Measurements from ENCODE around the gene RAB12.
"Not testable (repeated sequence)": the region's sequence is repeated elsewhere in the genome, so short reads cannot be mapped to it uniquely, and the experiment has no call there.

Gene RAB12

DNA sequence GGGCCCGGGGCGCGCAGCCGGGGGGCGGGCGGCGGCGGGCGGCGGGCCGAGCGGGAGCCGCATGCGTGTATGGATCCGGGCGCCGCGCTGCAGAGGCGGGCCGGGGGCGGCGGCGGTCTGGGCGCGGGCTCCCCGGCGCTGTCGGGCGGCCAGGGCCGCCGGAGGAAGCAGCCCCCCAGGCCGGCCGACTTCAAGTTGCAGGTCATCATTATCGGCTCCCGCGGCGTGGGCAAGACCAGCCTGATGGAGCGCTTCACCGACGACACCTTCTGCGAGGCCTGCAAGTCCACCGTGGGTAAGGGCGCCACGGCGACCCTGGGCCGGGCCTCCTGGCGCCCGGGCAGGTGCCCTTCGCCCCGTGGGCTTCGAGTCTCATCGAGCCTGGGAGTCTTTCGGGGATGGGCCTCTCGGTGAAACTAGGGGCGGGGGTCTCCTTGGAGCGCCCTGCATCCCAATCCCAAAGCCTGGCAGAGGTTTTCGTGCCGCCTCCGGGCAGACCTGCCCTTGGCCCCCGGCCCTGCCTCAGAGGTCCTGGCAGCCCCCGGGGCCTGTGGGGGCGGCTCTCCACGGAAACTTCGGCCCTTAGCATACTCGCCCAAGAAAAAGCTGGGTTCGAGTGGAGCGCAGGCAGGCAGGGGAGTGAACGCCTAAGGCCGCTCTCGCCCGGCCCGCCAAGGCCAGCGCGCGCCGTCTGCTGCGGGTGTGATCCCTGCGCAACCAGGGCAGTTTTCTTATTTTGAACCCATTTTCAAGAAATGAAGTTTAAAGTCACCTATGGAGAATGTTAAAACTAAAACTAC lies 622 bp downstream of the RAB12 start:
- H3K4me3 ChIP-seq (ENCODE audit: low read depth, low read length), result peak overlapping the region; percentile 95
- DNase-seq (ENCODE audit: low read depth), result no peak

DNA sequence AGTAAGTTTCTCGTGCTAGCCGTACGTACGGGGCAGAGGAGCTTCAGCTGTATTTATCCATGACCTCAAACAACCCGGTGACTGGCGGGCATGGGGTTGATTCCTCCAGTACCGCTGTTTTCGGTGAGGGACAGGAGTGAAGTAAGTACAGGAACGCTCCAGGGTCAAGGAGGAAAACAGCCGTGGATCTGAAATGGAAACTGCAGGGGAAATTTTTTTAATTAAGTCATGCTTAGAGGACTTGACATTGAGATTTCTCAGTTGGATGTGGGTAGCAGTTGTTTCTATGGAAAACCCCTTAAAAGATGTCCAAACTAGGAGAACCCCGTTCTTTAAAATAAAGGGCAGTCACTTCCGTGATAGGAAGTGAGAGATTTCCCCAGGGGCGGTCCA lies 1.2 kb downstream of the RAB12 start:
- H3K4me3 ChIP-seq (ENCODE audit: low read depth, low read length), result peak overlapping the region; percentile 95
- DNase-seq (ENCODE audit: low read depth), result no peak

DNA sequence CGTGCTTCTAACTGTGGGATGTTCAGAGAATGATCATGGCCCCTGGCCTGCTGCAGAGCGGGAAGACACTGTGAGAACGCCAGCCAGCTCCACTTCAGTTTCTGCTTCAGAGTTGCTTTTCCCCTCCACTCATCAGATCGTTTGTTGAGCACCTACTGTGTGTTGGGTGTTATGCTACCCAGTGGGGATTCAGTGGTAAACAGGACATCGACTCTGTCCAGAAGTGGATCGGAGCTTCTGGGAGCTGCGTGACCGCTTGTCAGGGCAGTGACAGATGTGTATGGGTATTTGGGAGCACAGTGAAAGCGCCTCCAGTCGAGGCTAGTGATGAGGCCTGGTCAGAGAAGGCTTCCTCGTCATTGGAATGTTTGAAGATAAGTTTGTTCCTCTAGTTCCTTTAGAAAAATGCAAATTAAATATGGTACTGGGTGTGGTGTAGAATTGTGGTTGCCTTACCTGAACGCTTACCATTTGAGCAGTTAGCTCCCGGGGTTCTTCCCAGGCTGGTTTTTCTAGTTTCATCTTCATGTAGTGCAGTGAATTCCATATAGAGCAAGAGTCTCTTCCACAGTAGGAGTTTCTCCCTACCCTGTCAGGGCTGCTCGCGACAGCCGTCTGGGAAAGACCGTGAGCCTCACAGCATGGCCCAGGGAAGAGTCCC lies 2.8 kb downstream of the RAB12 start:
- no peak overlapping the region for H3K4me3 ChIP-seq (ENCODE audit: low read depth, low read length)
- DNase-seq (ENCODE audit: low read depth), result no peak

DNA sequence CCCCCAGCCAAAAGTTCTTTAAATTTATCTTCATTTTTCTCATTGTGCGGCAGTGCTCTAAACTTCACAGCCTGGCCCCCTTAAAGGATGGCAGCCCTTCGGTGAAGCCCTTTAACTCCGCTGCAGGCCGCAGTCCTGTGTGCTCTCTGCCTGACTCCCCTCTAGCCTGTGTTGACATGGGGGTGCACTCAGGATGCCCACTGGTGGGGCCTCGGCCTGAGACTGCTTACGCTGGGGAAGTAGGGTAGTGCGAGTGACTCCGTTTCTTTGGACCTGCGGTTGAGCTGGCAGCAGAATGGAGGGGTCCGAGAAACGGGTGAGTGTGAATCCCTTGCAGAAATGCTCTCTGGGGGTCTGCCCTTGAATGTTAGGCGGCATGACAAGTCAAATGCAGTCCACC lies 5.6 kb downstream of the RAB12 start:
- DNase-seq (ENCODE audit: low read depth), result no peak
- H3K4me3 ChIP-seq (ENCODE audit: low read depth, low read length), result no peak overlapping the region

DNA sequence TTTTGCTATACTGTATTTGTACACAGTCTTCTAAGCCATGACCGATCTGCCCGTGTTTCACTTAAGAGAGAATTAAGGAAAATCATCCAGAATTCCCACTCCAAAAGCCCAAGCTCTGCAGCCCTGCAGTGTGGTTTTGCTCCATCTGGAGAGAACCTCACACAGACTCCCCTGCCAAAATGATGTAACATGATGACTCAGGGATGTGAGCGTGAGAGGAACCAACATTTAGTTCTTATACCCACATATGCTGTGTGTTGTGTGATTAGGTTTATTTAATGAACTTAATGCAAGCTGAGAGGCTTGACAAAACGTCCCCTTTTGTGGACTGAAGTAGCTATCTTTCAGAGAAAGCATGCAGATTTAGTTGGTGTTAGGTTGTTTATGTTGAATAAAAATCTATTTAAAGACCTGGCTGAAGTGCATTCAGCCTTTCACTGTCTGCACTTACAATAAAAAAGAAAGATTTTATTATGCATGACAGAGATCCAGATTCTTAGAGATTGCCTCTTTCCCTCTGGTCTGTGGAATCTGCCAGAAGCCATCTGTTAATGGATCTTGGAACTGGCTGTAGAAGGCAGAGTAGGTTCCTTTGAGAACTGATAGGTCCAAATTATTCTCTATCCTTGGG lies 6.3 kb downstream of the RAB12 start:
- DNase-seq (ENCODE audit: low read depth), result peak; percentile 86
- no peak overlapping the region for H3K4me3 ChIP-seq (ENCODE audit: low read depth, low read length)

DNA sequence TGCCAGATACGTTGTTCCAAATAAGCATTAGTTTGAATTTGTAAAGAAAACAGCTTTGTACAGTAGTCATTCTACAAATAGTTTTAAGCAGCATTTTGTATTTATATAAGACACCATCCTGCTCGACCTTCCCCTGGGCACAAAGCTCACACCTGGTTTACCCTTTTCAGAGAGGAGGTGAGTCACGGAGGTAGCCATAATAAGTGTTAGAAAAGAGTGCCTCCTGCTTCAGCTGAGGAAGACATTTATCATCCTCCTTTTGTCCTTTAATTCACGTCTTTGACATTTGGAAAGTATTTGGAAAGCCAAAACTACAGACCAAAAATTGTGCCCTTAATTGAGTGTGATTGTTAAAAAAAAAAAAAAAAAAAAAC lies 6.8 kb downstream of the RAB12 start:
- no peak overlapping the region for H3K4me3 ChIP-seq (ENCODE audit: low read depth, low read length)
- no peak for DNase-seq (ENCODE audit: low read depth)

DNA sequence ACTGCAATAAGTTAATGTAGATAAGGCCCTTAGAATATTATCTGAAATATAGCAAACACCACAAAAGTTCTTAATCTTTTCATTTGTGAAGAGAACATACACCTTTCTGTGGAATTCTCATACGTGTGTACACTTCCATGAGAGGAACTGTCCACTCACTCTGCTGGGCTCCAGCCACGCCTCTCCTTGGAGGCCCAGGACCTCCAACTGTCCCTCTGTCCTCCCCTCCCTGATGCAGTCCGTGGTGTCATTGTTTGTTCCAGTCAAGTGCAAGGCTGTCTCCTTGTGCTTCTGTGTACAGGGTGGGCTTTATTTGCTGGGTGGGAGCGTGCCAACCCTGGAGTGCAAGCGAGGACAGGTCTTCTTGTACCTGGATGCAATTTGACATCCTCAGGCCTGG lies 8.7 kb downstream of the RAB12 start:
- DNase-seq (ENCODE audit: low read depth), result no peak
- no peak overlapping the region for H3K4me3 ChIP-seq (ENCODE audit: low read depth, low read length)

DNA sequence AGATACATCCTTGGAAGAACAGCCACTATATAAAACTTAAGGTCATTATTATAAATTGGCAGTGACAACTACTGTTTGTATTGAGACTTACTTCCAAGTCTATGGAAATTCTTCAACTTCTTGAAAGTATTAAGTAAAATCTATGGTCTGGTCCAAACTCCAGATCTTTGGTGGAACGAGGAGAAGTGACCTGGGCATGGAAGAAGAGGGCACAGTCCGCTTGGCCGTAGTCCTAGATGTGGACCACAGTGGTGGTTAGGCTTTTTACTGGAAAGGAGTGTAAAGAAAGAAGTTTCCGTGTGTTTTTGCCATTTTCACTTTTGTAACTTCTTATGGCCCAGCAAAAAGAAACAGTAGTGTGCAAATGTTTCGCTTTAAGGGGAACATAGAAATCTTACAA lies 9.8 kb downstream of the RAB12 start:
- no peak overlapping the region for H3K4me3 ChIP-seq (ENCODE audit: low read depth, low read length)
- no peak for DNase-seq (ENCODE audit: low read depth)

DNA sequence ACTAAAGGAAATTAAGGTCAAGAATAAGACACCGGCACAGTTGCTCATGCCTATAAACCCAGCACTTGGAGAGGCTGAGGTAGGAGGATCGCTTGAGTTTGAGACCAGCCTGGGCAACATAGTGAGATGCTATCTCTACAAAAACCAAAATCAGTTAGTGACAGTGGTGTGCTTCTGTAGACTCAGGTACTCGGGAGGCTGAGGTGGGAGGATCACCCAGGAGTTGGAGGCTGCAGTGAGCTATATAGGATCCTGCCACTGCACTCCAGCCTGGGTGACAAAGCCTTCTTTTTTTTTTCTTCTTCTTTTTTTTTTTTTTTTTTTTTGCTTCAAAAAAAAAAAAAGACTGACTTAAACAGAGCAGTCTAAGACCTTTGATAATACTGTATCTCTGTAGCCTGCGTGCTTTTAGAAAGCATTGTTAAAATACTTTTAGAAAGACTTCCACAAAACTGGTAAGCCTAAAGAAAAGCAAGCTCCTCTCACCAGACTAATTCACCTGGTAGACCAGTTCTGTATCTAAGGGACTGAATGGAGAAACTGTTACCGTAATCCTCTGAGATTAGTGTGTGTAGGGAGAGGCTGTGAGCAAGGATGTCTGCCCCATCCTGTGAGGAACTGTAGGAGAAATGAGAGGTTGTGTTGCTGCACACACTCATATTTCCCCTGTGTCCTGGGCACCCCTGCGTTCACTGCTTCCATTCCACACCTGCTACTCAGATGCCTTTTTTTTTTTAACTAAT lies 10.8 kb downstream of the RAB12 start:
- DNase-seq (ENCODE audit: low read depth), result no peak
- no peak overlapping the region for H3K4me3 ChIP-seq (ENCODE audit: low read depth, low read length)

DNA sequence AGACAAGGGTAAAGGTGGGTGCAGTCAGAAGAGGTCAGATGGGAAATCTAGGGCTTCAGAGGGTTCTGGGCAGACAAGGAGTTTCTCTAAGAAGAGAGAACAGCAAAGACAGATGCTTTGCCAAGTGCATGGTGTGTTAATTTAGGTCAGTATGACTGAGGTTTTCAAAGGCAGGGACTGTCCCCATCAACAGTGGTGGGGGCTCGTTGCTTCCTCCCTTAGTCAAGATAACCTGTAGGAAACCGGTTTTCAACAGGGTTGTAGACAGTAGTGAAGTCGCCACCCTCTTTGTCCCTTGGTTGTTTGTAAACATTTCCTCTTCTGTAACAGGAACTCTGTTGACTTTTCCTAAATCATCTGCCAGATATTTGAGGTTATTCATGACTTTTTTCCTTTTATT lies 11.6 kb downstream of the RAB12 start:
- no peak overlapping the region for H3K4me3 ChIP-seq (ENCODE audit: low read depth, low read length)
- DNase-seq (ENCODE audit: low read depth), result no peak

DNA sequence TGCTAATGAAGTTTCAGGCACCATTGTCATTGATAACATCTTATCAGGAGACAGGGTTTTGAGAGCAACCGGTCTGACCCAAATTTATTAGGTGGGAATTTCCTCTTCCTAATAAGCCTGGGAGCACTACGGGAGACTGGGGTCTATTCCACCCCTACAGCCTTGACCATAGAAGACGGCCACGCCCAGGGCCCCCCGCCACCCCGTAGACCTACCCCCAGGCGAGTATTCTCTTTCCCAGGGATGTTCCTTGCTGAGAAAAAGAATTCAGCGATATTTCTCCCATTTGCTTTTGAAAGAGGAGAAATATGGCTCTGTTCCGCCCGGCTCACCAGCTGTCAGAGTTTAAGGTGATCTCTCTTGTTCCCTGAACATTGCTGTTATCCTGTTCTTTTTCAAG lies 13.4 kb downstream of the RAB12 start:
- DNase-seq (ENCODE audit: low read depth); H3K4me3 ChIP-seq (ENCODE audit: low read depth, low read length): not testable (repeated sequence)

DNA sequence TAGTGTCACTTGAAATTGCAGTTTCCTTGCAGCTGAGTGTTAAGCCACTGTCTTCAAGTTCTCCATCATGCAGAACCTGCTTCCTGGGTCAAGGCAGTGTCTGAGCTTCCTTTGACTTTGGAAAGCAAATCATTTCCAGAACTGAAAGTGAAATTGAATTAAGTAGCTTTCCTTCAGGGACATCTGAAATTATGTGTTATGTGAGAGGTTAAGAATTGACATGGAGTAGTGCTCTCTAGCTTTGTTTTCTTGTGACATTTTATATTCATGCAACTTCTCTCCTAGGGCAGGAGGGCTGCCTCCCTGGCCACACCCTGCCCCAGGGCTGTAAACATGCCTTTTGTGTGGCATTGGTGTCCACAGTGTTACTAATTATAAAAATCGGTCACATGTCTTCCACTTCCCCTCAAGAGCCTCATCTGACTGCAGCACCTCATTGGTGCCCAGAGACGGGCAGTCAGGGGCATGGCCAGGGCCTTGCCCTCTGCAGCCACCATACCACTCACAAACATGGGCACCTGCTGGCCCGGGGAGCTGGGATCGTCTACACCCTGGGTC lies 14.4 kb downstream of the RAB12 start:
- DNase-seq (ENCODE audit: low read depth), result no peak
- H3K4me3 ChIP-seq (ENCODE audit: low read depth, low read length), result no peak overlapping the region

DNA sequence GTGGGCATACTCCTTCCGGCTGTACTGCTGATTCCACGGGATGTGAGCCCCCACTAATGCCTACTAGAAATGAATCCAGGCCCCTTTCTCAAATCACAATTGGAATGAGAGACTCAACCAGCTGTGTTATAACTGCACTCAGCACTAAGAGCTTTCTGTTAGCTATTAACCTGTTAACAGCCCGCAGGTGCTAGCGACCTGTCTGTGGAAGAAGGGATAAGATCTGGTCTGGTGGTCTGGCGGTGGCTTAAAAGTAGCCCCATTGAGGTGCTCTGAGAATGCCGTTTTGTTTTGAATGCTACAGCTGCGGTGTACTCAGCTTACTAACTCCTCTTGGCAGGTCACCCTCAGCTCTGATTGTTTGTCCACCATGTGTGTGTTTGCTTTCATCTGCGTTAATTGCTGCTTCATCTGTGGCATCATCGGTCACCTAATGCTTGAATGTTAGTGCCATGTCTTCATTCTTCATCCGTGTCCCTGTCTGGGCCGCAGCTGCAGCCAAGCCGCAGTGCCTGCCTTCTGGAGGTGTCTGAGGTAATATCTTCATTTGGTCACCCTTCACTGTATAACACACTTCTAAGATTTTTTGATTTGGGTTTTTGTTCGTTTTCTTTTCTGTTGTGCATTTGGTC lies 16.3 kb downstream of the RAB12 start:
- no peak for DNase-seq (ENCODE audit: low read depth)
- no peak overlapping the region for H3K4me3 ChIP-seq (ENCODE audit: low read depth, low read length)

DNA sequence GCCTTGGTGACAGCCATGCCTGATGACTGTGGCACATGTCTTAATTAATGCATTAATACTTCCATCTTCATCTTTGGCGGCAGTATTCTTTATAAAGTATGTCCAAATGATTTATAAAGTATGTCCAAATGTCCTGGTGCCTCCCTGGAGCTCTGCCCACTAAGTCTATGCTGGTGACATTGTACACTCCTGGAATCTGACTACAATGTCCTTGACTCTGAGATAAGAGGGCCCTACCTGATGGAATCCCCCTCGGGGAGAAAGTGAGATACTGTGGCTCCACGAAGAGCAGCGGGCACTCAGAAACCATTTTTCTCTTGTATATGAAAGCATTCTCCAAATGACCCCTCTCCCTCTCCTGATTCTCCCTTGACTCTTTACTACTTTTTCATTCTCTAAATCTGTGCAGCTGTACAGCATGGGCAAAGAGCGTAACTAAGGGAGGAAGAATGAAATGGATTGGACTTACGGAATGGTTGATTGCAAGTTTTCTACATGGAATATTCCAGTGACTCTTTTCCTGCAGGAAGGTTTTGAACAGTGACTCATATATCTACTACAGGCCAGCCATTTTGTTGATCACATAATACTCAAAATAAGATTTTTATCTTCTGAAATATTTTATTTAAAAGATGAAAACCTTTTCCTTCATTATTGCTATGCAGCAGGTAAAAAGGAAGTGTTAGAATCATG lies 17.3 kb downstream of the RAB12 start:
- DNase-seq (ENCODE audit: low read depth), result no peak
- H3K4me3 ChIP-seq (ENCODE audit: low read depth, low read length), result no peak overlapping the region

DNA sequence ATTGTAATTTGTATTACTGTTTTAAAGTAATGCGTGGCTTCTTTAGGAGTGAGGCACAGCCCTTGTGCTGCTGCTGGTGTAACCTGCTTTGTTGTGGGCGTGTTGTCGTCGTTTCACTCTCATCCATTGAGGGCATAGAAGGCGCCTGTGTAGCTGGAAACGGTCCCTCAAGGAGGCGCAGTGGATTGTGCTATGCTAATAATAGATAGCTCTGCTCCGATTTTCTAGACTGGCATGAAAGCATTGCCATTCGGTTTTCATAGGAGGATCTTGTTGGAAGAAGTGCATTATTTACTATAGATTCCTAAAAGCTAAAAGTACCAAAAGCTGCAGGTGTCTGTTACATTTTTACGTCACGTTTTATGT lies 17.9 kb downstream of the RAB12 start:
- no peak for DNase-seq (ENCODE audit: low read depth)
- no peak overlapping the region for H3K4me3 ChIP-seq (ENCODE audit: low read depth, low read length)

DNA sequence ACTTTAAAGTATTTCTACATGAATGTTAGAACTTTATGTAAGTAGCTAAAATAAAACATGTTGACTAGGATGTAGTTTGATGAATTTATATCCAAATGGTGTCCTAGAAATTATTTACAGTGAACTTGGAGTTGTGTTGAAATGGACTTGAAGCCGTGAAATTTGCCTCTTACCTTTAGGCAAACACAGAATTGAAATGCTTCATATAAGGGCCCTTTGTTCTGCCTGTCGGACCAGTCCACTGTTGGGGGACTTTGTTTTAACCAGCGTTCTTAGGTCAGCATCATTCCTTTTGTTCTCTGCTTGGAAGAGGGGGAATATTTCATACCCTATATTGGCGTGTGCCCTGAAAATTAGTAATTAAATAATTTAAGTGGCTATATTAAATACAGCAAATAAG lies 18.3 kb downstream of the RAB12 start:
- H3K4me3 ChIP-seq (ENCODE audit: low read depth, low read length), result no peak overlapping the region
- no peak for DNase-seq (ENCODE audit: low read depth)

DNA sequence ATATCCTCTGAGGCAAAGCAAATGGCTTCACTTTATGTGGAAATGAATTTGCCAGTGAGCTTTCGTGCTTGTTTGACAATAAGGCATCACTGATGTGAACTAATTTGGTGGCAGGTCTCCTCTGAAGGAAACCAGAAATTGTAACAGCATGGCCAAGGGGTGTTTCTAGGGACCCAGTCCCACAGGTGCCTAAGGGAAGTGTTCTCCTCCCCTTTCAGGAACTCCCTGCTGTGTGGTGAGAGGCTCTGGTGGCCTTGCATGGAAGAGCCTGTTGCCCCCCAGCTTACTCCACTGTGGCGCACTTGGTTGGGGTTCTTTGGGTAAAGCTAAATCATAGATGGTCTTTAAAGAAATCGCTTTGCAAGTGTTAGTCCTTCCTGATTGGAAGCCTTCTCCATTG lies 20.4 kb downstream of the RAB12 start:
- no peak for DNase-seq (ENCODE audit: low read depth)
- H3K4me3 ChIP-seq (ENCODE audit: low read depth, low read length), result no peak overlapping the region

DNA sequence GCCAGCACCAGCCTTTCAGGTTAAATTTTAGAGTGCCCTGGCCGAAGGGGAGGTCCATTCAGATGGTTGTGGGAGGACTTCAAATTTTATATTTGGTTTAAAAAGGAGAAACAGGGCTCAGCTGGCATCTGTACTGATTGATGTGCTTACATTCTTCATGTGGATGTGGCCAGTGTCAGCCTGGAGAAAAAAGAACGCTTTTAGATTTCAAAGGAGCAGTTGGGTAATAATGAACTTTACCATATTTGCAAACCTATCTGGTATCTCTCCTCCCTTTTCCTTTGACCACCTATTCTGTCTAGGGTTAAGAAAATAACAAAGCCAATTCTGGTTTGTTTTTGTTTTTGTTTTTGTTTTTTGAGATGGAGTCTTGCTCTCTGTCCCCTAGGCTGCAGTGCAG lies 21.3 kb downstream of the RAB12 start:
- DNase-seq (ENCODE audit: low read depth), result no peak
- H3K4me3 ChIP-seq (ENCODE audit: low read depth, low read length), result no peak overlapping the region

DNA sequence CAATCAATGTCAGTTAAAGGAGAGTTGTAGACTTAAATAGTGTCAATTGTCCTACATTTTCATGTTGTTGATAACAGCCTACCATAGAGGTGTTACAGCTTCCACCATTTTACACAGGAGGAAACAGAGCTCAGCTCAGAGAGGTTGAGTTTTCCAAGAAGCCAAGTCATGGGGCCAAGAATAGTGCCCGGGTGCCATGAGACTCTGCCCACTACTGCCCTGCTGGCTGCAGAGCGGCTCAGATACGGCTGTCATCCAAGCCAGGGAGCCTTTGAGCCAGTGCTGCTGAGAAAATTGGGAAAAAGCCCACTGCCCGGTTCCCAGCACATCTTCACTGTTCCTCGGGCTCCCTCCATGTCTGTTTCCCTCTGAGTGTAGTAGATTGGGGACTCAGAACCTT lies 22.0 kb downstream of the RAB12 start:
- no peak overlapping the region for H3K4me3 ChIP-seq (ENCODE audit: low read depth, low read length)
- no peak for DNase-seq (ENCODE audit: low read depth)

Measured in skeletal muscle cell (primary cell).